NCI-H345 treated with DMSO at 0.1 percent for 48 hours (cell line): ENCODE results near the gene BTK.

ENCODE experiments used
- DNase-seq: peaks from one replicate; lab custom pipeline; 2025; ENCODE audit not compliant: unreplicated experiment; lab: John Stamatoyannopoulos, UW

Gene BTK

DNA sequence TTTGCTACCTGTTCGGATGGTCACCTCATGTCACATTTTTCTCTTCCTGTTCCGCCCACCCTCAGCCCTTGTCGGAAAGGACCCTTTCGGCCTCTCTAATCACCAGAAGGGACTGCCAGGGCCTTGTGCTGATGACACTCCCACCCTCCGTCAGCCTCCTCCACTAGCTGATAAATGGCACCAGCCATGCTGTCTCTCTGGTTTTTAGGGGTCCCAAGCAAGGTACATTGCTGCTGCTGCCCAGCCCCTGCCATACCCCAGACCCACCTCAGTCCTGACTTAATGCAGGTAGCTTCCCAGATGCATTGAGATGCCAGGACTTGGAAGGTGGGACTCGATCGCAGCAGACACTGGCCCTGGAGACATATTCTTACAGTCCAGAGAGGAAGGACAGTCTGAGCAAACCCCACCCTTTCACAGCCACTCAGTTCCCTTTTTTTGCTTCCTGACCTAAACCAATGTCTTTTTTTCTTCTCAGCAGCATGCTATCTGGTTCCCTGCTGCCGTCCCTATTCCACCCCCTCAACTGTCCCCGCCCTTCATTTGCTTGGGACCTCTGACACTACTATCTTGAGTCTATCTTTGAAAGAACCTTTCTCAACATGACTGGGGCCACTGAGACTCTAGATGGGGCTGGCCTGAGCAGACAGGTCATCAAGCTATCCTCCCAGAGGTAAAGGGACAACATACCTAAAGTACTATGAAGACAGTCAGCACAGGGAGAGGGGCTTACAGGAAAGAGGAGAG is at the start of gene BTK:
TSS of gene BTK (minus strand) at position 397 of the 747 bp plus-strand sequence. CDS start 10,907 bp downstream, outside the sequence.
- no peak for DNase-seq

GRCh38 chrX:101430457-101431078 is 44.6 kb upstream of the BTK start:
- no peak for DNase-seq

DNA sequence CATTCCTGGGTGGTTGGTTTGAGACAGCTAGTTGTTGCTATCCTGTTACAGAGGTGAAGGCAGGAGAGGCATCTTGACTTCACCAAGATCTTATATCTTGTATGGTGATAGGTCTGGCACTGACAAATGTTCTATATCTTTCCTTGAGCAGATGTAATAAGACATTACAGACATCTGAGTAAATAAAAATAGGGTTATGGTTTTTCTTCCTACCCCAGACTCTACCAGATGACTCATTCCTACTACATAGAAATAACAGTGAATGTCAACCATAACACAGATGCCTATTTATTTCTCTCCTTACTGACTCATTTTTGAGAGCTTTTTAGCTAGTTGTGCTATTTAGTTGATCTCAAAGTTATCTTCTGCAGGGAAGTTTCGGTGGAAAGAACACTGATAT is 43.9 kb upstream of the BTK start:
- no peak for DNase-seq

DNA sequence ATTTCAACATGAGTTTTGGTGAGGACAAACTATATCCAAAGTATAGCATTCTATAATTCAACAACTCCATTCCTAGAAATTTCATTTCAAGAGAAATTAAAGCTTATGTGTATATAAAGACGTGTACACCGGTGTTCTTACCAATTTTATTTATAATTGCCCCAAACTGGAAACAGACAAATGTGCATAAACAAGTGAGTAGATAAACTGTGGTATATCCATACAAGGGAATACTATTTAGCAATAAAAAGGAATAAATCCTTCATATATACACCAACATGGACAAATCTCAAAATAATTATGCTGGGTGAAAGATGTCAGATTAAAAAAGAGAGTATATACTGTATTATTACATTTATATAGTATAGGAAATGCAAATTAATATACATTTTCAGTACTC is 42.0 kb upstream of the BTK start:
- DNase-seq = no peak

- no peak for DNase-seq
These were observed 33.5 kb upstream of the BTK start for GRCh38 chrX:101419489-101419888.

DNA sequence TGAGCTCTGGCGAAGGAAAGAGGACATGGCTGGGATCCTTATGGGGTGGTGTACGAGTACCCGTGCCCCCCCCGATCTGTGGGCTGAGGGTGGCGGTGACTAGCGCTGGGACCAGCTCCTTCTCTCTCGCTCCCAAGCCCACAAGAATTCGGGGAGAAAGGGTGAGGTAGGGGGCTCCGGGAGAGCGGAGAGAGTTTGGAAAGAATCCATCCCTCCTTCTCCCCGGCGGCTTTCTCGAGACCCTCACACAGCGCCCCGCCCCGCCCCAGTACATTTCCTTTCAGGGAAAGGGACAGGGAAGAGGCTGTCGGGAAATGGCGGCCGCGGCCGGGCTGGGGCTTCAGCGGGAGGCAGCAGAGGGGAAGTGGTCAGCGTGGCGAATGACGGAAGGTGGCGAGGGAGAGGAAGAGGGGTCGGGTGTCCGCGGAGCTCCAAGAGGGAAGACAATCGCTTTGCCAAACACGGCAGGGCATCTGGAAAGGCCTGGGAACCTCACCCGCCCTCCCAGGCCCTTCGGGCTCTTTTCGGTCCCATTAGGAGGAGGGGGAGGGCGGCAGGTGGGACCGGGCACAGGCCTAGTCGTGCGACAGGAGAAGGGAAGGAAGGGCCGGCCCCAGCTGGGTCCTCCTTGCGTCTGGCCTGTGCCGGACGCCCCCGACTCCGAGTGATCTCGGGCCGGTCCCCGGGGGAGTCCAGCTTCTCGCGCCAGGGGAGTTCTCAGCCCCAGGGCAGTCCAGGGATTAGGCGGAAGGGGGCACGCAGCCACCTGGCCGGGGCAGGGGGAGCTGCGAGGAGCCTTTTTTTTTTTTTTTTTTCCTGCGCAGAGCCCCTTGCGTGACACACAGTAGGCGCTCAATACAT is 32.2 kb upstream of the BTK start:
- DNase-seq = no peak

DNA sequence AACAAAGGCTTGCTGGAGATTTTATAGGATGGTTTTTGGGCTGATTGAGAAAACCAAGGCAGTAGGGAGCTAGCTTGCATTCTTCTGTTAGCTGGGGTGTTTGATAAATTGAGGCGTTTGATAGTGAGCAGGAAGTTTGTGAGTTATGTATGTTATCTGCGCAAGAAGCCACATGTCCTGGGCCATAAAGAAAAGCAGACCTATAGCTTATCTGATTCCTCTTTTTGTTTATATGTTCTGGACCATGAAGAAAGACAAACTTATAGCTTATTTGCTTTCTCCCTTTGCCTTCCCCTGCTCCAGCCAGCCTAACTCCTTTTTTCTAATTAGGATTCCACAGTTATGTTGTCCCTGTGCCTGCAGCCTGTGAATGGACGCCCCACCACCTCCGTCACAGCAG is 31.2 kb upstream of the BTK start:
- DNase-seq = no peak

- DNase-seq = no peak
These were observed 30.7 kb upstream of the BTK start for GRCh38 chrX:101416691-101417090.

GRCh38 chrX:101415180-101416145 is 29.5 kb upstream of the BTK start:
- peak; percentile 23 for DNase-seq

GRCh38 chrX:101411984-101412383 is 26.0 kb upstream of the BTK start:
- no peak for DNase-seq

DNA sequence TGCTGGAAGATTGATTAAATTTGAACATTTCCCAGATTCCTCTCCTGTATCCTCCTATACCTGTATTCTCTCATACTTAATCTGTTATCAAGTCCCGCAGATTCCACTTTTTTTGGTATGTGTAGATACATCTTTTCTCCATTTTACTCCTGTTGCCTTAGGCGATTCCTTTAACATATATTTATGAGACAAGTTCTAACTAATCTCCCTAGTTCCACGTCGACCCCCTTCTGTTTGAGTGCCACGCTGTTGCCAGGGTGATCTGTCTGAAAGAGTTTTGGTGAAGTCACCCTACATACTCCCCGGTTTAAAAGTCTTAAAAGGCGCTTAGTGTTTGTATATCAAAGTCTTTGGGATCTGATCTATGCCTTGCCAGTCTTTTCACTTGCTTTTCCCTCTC is 24.5 kb upstream of the BTK start:
- DNase-seq = no peak

DNA sequence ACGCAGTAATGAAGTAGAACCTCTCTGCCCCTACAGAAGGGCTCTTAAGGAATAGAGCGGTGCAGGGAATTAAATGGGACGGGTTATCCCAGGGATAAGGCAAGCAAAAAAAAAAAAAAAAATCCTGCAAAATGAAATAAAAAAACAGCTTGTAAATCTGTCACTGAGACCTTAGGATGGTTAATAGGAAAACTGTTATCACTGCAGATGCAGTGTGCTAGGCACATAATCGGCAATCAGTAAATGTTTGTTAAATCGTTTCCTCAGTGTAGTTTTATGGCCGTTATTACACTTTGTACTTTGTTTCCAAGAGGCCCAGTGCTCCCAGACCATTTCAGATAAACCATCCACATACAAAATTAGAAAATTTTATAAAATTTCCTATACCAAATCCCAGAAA is 23.1 kb upstream of the BTK start:
- DNase-seq = no peak

DNA sequence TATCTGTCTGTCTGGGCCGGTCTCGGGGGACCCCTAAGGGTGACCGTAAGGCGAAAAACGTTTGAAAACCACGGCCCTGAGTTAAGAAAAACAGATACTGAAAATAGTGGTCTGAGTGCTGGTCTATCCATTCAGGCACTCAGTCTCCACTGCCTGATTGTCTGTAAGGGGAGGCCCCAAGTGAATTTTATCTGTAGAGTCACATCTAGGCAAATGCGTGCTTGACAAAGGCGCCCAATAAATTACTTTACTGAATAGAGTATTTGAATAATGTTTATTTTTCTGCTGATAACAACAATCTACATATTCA is 22.5 kb upstream of the BTK start:
- no peak for DNase-seq

GRCh38 chrX:101407748-101408531 is 21.9 kb upstream of the BTK start, which contains the start of the genes GLA and HNRNPH2:
Gene GLA (minus strand): TSS chrX:101407925. CDS start chrX:101407903, 22 bp downstream.
Gene HNRNPH2 (plus strand): TSS chrX:101408222. CDS start chrX:101411989, 3,767 bp downstream.
- peak; percentile 96 for DNase-seq

DNA sequence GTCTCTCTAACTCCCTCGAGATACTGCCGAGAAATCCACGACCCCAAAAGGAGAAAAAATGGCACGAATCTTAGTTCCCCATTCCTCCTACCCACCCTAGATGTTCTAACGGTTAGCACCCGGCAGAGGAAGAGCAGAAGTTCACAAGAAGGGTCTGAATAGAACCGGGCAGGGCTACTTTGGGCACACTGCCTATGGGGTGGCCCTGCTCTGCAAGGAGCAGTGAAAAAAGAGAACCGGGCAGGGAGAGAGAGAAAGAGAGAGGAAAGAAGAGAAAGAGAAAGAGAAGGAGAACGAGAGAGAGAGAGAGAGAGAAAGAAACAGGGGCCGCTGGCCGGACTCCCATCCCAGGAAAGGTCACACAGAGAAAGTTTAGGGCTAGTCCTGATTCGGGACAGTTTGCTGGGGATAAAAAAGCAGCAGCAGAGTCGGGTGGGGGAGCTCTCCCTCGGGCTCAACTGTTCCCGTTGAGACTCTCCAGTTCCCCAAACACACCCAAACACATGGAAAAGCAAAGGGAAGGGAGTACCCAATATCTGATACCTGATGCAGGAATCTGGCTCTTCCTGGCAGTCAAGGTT is 21.3 kb upstream of the BTK start:
- DNase-seq = no peak

DNA sequence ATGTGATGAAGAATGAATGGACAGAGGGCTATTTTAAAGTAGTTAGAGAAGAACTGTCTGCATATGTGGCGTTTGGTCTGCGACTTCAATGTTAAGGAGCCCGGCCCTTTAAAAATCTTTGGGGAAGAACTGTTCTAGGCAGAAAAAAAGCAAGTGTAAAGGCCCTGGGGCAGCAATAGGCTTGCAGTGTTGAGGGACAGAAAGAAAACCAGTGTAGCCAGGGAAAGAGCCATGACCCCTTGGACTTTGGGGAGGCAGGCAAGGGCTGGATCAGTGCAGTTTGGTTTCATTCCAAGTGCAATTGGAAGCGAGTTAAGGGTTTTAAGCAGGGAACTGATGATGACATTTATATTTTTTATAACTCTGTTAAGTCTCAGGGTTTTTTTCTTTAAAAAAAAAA is 13.8 kb upstream of the BTK start:
- DNase-seq = no peak

DNA sequence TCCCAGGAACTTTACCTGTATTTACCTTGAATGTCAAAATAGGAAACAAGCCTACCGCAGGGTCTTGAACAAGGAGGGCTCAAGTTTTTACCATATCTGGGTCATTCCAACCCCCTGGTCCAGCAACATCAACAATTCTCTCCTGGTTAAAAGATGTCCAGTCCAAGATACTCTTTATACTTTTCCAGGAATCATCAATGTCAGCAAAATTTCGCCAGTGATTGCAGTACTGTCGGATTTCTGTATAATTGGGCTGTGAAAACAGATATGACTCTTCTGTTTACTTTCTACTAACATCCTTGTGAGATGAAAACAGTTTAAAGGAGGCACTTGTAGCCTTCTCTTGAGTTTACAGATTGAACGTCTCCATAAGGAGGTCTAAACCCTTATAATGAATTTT is 12.7 kb upstream of the BTK start:
- no peak for DNase-seq

GRCh38 chrX:101397779-101398178 is 11.8 kb upstream of the BTK start:
- DNase-seq = no peak

- DNase-seq = no peak
These were observed 9.8 kb upstream of the BTK start for GRCh38 chrX:101395789-101396188.

GRCh38 chrX:101394372-101394771 is 8.4 kb upstream of the BTK start:
- no peak for DNase-seq
